Sigmoid colon (tissue), 4 donors: Measurements from ENCODE around the gene RP2.

Experiments
- CTCF ChIP-seq, 4 experiments: fragments of 450-650 bp in 3 of 4; fragments of 200-600 bp in 1 of 4; IDR thresholded peaks; one replicate each; pipeline ENCODE4 v1.5.1; 2016 to 2019; ENCODE audit warnings: antibody characterized with exemption in 4 of 4, mild to moderate bottlenecking in 3 of 4, moderate library complexity in 2 of 4
- EP300 ChIP-seq, 4 donors: sonication (generic); formaldehyde crosslinking; IDR thresholded peaks; one replicate each; pipeline ENCODE4 v1.6.1; 2017; ENCODE audit warnings: antibody characterized with exemption in 4 of 4
- POLR2A ChIP-seq, 2 donors: fragments of 450-650 bp; IDR thresholded peaks; one replicate each; pipeline ENCODE4 v1.6.1; 2016; ENCODE audit warnings: antibody characterized with exemption in 2 of 2, mild to moderate bottlenecking in 2 of 2, moderate library complexity in 2 of 2

DNA sequence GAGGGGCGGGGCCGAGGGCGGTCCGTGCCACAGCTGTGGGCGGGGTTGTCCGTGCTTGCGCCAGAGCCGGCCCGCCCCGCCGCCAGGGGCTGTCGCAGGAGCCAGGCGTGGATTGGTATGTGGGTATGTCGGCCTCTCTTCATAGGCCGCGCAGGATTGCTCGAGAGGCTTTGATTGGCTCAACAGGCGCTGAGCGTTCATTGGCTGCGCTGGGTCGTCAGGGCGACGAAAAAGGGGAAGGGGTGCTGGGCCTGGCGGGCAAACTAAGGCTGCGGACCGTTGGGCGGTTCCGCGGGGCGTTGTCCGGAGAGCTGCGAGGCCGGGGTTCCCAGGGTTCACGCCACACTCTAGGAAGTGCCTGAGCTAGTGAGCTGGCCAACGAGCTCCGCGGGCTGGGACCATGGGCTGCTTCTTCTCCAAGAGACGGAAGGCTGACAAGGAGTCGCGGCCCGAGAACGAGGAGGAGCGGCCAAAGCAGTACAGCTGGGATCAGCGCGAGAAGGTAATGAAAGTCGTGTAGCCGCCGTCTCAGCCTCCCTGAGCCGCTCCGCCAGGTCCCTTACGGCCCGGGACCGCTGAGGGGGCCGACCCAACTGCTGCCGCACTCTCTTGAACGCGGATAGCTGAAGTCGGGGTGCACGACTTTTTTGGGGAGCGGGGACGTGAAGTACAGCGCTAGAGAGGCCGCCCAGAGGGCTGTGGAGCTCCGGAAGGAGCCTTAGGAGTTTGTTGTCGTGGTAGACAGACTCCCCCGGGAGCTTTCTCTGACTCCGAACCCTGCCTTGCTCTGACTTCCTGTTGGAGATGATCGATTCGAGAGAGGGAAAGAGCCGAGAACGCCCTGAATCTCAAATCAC is at the start of gene RP2:
- TF ChIP-seq POLR2A (IDR thresholded peaks at IDR 0.05) (peak; percentile 81 to 82), CTCF (IDR thresholded peaks at IDR 0.05) (no peak), EP300 (IDR thresholded peaks at IDR 0.05) (no peak)
